Activated CD4-positive, alpha-beta T cell treated with anti-CD3 and anti-CD28 coated beads for 1 hour (primary cell): Measurements from ENCODE around the gene FST.

Source experiments
- DNase-seq: peaks from one replicate; pipeline ENCODE4 v3.0.0-alpha.2; 2020

Gene FST, protein sequence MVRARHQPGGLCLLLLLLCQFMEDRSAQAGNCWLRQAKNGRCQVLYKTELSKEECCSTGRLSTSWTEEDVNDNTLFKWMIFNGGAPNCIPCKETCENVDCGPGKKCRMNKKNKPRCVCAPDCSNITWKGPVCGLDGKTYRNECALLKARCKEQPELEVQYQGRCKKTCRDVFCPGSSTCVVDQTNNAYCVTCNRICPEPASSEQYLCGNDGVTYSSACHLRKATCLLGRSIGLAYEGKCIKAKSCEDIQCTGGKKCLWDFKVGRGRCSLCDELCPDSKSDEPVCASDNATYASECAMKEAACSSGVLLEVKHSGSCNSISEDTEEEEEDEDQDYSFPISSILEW

DNA sequence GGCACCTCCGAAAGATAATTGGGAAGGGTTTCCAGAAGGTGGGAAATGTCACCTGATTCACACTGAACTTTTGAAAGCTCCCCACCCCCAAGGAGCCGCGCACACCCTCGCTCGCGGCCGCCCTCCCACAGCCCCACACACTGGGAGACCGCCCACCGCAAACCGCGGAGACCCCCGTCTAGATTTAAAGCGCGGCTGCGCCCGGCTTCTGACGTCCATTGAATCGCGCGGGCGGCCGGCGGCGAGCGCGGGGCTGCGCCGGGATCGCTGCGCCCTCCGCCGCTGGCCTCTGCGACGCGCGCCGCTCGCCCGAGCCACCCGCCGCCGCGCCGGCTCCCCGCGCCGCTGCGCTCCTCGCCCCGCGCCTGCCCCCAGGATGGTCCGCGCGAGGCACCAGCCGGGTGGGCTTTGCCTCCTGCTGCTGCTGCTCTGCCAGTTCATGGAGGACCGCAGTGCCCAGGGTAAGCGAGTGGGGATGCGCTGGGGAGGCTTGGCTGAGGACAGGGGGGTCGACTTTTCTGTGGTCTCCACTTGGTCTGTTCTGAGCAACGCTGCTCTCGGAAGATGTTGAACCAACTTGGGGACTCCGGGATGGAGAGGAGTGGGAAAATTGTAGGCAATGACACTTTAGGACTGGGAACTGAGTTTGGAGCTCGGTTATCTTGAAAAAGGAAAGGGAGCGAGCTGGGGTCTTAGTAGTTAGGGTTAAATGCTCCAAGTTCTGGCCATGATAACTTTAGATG, at the start of gene FST:
FST (plus strand) TSS at position 214 of the 743 bp plus-strand sequence; CDS start at position 377, 163 bp downstream.
- no peak for DNase-seq

GRCh38 chr5:53431665-53432064, 48.8 kb upstream of the FST start:
- no peak for DNase-seq

GRCh38 chr5:53433026-53433425, 47.4 kb upstream of the FST start:
- DNase-seq, result no peak

DNA sequence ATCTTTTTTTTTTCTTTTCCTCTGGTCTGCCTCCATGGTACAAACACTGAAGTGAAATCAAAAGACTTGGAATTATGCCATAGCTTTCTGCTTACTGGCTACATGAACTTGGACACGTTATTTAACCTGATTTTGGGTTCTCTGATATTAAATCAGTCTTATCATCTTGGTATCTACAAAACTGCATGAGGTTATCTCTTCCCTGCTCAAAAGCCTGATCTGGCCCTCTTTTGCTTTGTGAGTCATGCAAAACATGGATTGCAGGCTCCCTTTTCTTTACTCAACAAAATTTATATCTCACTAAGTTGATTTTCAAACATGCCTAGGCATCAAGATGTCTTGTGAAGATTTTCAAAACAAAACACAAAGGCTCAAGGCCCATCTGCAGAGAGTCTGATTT, 45.9 kb upstream of the FST start:
- DNase-seq, result no peak

DNA sequence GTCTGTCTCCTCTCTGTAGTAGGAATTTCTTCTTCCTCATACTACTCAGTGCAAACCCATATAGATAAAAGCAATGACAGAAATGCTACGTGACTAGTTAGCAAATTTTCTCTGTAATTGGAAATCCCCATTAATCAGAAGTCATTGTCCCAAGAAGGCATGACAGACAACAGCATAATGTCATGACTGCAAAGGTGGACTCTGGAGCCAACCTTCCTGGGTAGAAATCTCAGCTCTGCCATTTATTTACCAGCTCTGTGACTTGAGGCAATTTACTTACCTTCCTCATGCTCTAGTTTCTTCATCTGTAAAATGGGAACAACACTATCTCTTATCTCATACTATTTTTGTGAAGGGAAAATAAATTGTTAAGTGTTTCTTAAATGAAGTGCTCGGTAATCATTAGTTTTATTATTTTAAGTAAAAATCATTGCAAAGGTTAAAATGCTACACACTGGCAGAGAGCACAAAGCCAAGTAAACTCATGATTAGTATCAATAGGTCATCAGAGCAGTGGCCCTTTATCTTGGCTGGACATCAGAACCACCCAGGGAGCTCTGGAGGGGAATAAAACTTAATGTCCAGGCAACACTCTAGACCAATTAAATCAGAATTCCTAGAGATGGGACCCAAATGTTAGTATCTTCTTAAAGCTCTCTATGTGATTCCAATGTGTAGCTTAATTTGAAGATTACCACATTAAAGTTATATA, 43.8 kb upstream of the FST start:
- DNase-seq, result no peak

- DNase-seq, result no peak
Observed at GRCh38 chr5:53438079-53438478, 42.4 kb upstream of the FST start.

DNA sequence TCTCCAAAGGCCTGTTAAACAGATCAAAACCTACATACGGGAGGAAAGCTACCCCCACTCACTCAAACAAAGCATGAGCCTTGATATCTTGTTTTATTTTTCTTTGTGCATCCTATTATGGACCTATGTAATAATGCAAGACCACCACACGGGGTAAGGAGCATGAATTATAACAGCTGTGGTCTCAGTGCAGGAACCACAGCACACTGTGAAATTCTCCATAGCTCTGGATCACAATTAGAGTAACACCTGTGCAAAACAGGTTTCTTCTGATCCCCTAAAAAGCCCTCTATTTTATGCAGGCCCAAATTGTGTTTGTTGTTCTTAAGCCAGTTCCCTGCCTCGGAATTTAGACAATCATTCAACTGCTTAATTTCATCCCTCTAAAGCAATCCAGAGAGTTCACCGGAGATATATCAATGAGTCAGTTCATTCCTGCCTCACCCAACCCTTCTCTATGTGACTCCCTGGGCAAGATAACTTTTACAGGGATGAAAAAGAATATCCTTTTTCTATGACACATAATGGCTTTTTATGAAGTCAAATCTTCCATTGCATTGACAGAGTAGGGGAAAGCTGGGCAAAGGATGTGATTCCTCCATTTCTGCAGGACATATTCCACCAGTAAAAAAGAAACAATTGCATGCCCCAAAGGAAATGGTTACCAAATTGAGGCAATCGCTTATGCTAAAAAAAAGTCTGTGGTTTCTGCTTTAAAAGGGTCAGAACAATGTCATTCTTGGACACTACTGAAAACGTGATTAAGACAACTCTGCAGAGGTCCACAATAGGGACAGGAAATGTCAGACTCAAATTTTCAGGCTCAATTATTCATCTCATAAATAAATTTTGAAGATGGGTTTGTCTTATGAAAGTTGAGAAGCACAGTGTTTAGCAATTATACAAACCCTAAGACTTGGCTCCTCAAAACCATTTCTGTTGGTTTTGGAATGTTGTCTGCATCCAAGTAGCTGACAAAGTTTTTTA, 41.6 kb upstream of the FST start:
- DNase-seq, result no peak

DNA sequence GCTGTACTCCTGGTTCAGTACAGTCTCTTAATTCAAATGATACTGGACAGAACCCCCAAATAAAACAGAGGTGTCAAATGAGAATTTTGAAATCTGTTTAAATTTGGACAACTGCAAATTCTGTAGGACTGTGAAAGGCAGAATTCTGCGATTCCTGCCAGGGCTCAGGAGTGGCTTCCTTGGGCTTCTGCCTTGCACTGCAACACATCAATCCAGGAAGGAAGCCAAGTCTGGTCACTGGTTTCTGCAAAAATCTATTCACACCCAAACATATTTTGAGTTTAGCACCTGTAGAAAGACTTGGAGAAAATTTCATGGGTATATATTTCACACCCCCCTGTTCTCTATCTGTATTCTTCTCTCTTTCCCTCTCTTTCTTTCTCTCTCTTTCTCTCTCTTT, 37.5 kb upstream of the FST start:
- no peak for DNase-seq

DNA sequence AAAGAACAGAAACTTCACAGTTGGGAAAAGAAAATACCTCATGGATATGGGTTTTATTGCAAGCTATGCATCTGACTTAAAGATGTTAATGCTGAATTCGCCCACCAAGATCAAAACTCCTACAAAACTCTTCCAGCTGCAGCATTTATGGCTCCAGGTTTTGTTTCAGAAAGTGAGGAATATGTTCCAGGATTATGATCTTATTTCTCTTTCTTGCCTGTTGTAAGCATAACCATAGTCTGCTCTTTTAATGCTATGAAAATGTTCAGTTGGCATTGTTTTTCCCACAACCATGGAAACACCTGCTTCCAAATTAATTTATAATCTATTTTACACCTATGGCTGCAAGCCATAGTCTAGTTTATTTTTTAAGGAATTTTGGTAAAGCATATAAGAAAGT, 34.9 kb upstream of the FST start:
- DNase-seq, result no peak

- no peak for DNase-seq
Observed at GRCh38 chr5:53446908-53447307, 33.5 kb upstream of the FST start.

- DNase-seq, result no peak
Observed at GRCh38 chr5:53448851-53449250, 31.6 kb upstream of the FST start.

- no peak for DNase-seq
Observed at GRCh38 chr5:53453898-53454718, 26.3 kb upstream of the FST start.

DNA sequence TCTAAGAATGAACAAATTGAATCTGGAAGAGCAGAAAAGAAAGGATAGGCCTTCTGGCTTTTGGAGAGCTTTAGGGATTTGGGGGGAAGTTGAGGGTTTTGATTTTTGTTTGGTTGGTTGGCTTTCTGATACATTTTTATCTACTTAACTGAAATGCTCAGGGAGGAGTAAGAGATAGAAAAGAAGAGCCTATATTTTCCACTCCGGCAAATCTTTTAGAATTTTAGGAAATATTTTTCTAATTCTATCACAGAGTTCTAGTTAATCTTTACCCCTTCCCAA, 25.8 kb upstream of the FST start:
- DNase-seq, result no peak

DNA sequence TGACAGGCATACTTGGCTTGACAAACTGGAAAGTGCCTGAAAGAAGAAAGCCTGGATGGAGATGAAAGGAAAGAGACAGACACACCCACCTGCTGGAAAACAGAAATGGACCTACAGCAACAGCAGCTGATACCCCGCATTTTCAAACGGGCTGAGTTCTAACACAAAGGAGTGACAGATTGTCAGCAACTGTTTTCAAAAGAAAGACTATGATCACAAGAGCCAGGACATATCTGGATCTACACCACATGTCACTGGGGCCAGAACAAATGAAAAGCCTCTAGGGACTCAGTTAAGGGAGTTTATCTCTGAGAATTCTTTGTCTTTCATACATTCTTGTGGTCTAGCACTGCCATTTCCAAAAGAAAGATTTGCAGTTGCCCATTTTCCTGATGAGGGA, 24.1 kb upstream of the FST start:
- no peak for DNase-seq

GRCh38 chr5:53463909-53464621, 16.4 kb upstream of the FST start:
- DNase-seq, result no peak

- no peak for DNase-seq
Observed at GRCh38 chr5:53464722-53465121, 15.7 kb upstream of the FST start.

- DNase-seq, result no peak
Observed at GRCh38 chr5:53469946-53470687, 10.3 kb upstream of the FST start.

- DNase-seq, result no peak
Observed at GRCh38 chr5:53472279-53472678, 8.2 kb upstream of the FST start.

- DNase-seq, result no peak
Observed at GRCh38 chr5:53472720-53473510, 7.5 kb upstream of the FST start.

DNA sequence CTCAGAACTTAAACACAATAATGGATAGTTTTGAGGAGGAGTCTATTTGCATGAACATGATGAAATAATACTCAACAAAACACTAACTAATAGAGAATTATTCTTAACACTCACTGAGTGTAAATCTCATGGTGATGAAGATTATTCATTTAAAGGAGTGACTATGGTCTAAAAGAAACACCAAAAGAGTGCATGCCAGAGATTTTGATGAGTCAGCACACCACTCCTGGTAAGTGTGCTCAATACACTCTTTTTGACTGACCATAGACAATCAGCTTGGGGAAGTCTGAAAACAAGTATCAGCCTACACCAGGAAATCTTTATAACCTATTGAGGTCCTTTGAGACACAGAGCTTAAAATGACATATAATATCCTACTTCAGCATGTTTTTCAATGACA, 6.8 kb upstream of the FST start:
- DNase-seq, result no peak
